ENCODE data around the gene PTPN11.

Gene PTPN11

DNA sequence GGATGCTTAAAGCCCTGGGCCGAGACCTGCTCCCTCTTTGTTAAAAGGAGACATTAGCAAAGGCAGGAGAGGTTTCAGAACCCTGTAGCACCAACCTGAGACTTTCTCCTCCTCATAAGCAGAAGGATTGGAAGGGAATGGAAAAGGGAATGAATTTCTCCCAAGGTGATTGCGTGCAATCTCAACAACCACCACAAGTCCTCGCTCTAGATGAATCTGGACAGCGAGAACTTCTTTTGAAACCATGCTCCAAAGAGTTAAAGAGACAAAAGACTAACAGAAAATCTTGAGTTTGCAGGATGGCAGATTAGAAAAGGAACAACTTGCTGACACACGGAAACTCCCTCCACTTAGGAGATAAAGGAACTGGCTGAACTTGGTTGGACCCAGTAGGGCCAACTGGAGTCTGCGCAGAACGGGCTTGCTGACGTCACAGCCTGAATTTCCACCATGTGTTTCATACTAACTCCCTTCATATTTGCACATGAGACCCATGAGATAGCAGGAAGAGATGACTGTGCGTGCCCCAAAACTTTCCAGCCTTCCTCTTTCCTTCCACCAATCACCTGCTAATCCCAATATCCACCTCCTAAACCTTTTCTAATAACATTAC lies 137.0 kb downstream of the PTPN11 start:
- DNase-seq: no peak

DNA sequence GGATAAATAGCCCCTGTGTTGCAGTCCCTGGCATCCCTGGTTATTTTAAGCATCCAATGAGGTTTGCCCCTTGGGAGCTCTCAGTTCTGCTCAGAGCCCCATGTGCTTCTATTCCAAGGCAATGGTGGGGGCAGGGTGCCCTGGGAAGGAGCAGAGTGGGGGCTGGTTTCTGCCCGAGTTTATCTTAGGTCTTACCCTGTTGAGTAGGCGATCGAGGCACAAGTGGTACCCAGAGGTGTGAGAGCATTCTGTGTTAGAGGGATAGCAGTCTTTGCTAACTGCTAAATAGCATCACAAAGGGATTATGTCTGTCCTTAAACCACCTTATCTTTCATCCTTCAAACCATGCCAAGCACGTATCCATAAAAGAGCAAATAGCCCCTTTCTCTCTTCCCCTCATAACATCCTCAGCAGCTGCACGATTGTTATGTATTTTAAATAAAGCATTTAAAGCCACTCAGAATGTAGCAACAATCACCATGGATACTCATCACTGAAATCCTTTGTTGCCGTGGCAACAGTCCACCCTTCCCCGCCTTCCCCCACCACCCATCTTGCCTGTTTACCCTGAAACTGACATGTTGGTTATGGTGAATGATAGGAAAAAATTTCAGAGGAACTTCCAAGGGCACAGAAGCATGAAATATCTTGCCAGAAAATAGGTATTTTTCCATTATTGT lies 139.3 kb downstream of the PTPN11 start:
- no peak for DNase-seq
